ENCODE results near the gene IFITM1. TPM values are rescaled to one million over a fixed set of nuclear protein-coding genes. Genes with fewer than 3 reads are reported as not detected.

The IFITM1 gene
- 1.3 TPM for total RNA-seq

GRCh38 chr11:313787-314553, at the start of gene IFITM1:
Gene IFITM1, plus strand, starts transcription at chr11:314040. Its CDS starts 131 bp downstream, at chr11:314171.

GRCh38 chr11:278001-278951, 35.6 kb upstream of the IFITM1 start, which contains the start of gene NLRP6:
Gene NLRP6, plus strand, starts transcription at chr11:278407. Its CDS starts 163 bp downstream, at chr11:278570.

GRCh38 chr11:288478-289397, 25.1 kb upstream of the IFITM1 start, which contains the start of gene PGGHG:
Gene PGGHG, plus strand, starts transcription at chr11:289126. Its CDS starts 691 bp downstream, at chr11:289817.

GRCh38 chr11:299081-299891, 14.6 kb upstream of the IFITM1 start, which contains the start of gene IFITM5:
Gene IFITM5, minus strand, starts transcription at chr11:299526. Its CDS starts 36 bp downstream, at chr11:299490.

GRCh38 chr11:307766-308708, 5.8 kb upstream of the IFITM1 start, which contains the start of gene IFITM2:
Gene IFITM2, plus strand, starts transcription at chr11:307816. Its CDS starts 377 bp downstream, at chr11:308193.

Small RNA genes lying within 50 kb of the gene (small RNA-seq; reads per million reads assigned to genes)
- gene AC136475.6 (ENCODE audit: low replicate concordance) = not detected

Other genes starting within 250 kb of the IFITM1 start
- not detected for gene SCGB1C1, start 121.0 kb upstream of the IFITM1 start, total RNA-seq
- gene BET1L, start 106.6 kb upstream of the IFITM1 start, total RNA-seq = 11.9 TPM
- 84.5 TPM for gene RIC8A, start 106.3 kb upstream of the IFITM1 start, total RNA-seq
- 23.8 TPM for gene SIRT3, start 77.7 kb upstream of the IFITM1 start, total RNA-seq
- 68.9 TPM for gene PSMD13, start 77.1 kb upstream of the IFITM1 start, total RNA-seq
- not detected for gene NLRP6, start 35.6 kb upstream of the IFITM1 start, total RNA-seq
- gene PGGHG, start 24.9 kb upstream of the IFITM1 start, total RNA-seq = 2.2 TPM
- not detected for gene IFITM5, start 14.5 kb upstream of the IFITM1 start, total RNA-seq
- gene IFITM2, start 6.2 kb upstream of the IFITM1 start, total RNA-seq = 3.1 TPM
- 4.1 TPM for gene IFITM3, start 6.8 kb downstream of the IFITM1 start, total RNA-seq
- gene B4GALNT4, start 55.5 kb downstream of the IFITM1 start, total RNA-seq = 163 TPM
- not detected for gene PKP3, start 80.2 kb downstream of the IFITM1 start, total RNA-seq
- gene SIGIRR, start 101.0 kb downstream of the IFITM1 start, total RNA-seq = 6.6 TPM
- gene ANO9, start 128.0 kb downstream of the IFITM1 start, total RNA-seq = not detected
- 46.3 TPM for gene PTDSS2, start 136.2 kb downstream of the IFITM1 start, total RNA-seq
- gene RNH1, start 193.2 kb downstream of the IFITM1 start, total RNA-seq = 44.4 TPM
- gene HRAS, start 221.5 kb downstream of the IFITM1 start, total RNA-seq = 32.6 TPM
- gene LRRC56, start 223.5 kb downstream of the IFITM1 start, total RNA-seq = 1.9 TPM
- not detected for gene LMNTD2, start 246.7 kb downstream of the IFITM1 start, total RNA-seq
- 4.4 TPM for gene RASSF7, start 246.9 kb downstream of the IFITM1 start, total RNA-seq

Data from parietal lobe (tissue), 2 donors.